Activated naive CD8-positive, alpha-beta T cell (primary cell): ENCODE measurements around the gene F10.

Experiments used
- H3K27ac Mint-ChIP-seq: one replicate; pipeline ENCODE4 v1.8.0; 2021; ENCODE audit warnings: mixed read lengths
- H3K27me3 Mint-ChIP-seq: one replicate; pipeline ENCODE4 v1.8.0; 2021; ENCODE audit warnings: mixed read lengths
- H3K36me3 Mint-ChIP-seq: one replicate; pipeline ENCODE4 v1.8.0; 2021; ENCODE audit warnings: mixed read lengths
- H3K4me1 Mint-ChIP-seq: one replicate; pipeline ENCODE4 v1.8.0; 2021; ENCODE audit warnings: low read depth, mixed read lengths
- H3K4me3 Mint-ChIP-seq: one replicate; pipeline ENCODE4 v1.8.0; 2021; ENCODE audit warnings: mild to moderate bottlenecking, mixed read lengths
- H3K9me3 Mint-ChIP-seq: one replicate; pipeline ENCODE4 v1.8.0; 2021; ENCODE audit warnings: low read depth, mixed read lengths

F10 gene

GRCh38 chr13:113184568-113185440 is 62.2 kb downstream of the F10 start:
- no peaks in the 10 kb centered on the region for H3K27me3 Mint-ChIP-seq
- peaks cover 26% of the 10 kb centered on the region for H3K36me3 Mint-ChIP-seq
- peak overlapping the region; percentile 83 for H3K4me3 Mint-ChIP-seq
- H3K27ac Mint-ChIP-seq, result peak overlapping the region; percentile 93
- peaks cover 71% of the 10 kb centered on the region for H3K4me1 Mint-ChIP-seq
- no peaks in the 10 kb centered on the region for H3K9me3 Mint-ChIP-seq

- Mint-ChIP-seq H3K4me3 (peak overlapping the region; percentile 83), H3K9me3 (no peaks in the 10 kb centered on the region), H3K36me3 (peaks cover 19% of the 10 kb centered on the region), H3K27me3 (no peaks in the 10 kb centered on the region), H3K27ac (peak overlapping the region; percentile 93), H3K4me1 (peaks cover 57% of the 10 kb centered on the region)
These were observed 63.7 kb downstream of the F10 start for GRCh38 chr13:113186061-113186900.

- Mint-ChIP-seq H3K4me3 (peak overlapping the region; percentile 30), H3K27ac (peak overlapping the region; percentile 82), H3K4me1 (peaks cover 50% of the 10 kb centered on the region), H3K36me3 (peaks cover 19% of the 10 kb centered on the region), H3K27me3 (no peaks in the 10 kb centered on the region), H3K9me3 (no peaks in the 10 kb centered on the region)
These were observed 64.7 kb downstream of the F10 start for GRCh38 chr13:113187263-113187669.

GRCh38 chr13:113187883-113188665 is 65.5 kb downstream of the F10 start:
- H3K27ac Mint-ChIP-seq, result peak overlapping the region; percentile 82
- H3K4me3 Mint-ChIP-seq, result no peak overlapping the region
- peaks cover 19% of the 10 kb centered on the region for H3K36me3 Mint-ChIP-seq
- H3K9me3 Mint-ChIP-seq, result no peaks in the 10 kb centered on the region
- H3K27me3 Mint-ChIP-seq, result no peaks in the 10 kb centered on the region
- peaks cover 46% of the 10 kb centered on the region for H3K4me1 Mint-ChIP-seq

DNA sequence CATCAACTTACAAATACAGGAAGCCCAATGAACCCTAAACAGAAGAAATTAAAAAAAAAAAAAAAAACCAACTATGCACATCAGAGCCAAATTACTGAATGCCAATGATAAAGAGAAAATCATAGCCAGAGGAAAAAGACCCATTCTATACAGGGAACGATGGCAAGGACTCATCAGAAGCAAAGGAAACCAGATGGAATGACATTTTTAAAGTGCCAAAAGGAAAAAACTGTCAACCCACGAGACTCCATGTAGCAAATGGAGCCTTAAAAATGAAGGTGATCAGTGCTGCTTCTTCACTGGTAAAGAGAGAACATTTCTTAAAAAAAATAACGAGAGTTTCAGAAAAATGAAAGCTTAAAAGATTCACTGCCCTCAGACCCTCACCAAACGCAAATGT is 67.6 kb downstream of the F10 start:
- Mint-ChIP-seq H3K4me3 (no peak overlapping the region), H3K27me3 (no peaks in the 10 kb centered on the region), H3K27ac (no peak overlapping the region), H3K36me3 (peaks cover 17% of the 10 kb centered on the region), H3K9me3 (no peaks in the 10 kb centered on the region), H3K4me1 (peaks cover 29% of the 10 kb centered on the region)

GRCh38 chr13:113192279-113192678 is 69.7 kb downstream of the F10 start:
- Mint-ChIP-seq H3K4me1 (peaks cover 13% of the 10 kb centered on the region), H3K27me3 (no peaks in the 10 kb centered on the region), H3K36me3 (peaks cover 15% of the 10 kb centered on the region), H3K4me3 (no peak overlapping the region), H3K27ac (no peak overlapping the region), H3K9me3 (no peaks in the 10 kb centered on the region)

DNA sequence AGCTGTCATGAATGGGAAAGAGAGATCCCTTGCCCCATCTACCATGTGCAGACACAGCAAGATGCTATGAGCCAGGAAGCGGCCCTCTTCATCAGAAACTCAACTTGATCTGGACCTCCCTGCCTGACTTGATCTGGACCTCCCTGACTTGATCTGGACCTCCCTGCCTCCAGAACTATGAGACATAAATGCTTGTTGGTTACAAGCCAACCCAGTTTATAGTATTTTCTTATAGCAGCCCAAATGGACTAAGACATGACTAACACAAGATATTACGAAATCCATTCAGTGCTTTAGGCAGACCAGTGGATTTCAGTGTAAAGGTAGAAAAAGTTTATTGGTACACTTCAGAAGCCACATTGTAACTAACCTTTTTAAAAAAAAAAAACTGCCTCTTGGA is 70.3 kb downstream of the F10 start:
- Mint-ChIP-seq H3K9me3 (no peaks in the 10 kb centered on the region), H3K4me1 (peaks cover 7% of the 10 kb centered on the region), H3K27me3 (no peaks in the 10 kb centered on the region), H3K36me3 (peaks cover 12% of the 10 kb centered on the region), H3K4me3 (no peak overlapping the region), H3K27ac (no peak overlapping the region)

DNA sequence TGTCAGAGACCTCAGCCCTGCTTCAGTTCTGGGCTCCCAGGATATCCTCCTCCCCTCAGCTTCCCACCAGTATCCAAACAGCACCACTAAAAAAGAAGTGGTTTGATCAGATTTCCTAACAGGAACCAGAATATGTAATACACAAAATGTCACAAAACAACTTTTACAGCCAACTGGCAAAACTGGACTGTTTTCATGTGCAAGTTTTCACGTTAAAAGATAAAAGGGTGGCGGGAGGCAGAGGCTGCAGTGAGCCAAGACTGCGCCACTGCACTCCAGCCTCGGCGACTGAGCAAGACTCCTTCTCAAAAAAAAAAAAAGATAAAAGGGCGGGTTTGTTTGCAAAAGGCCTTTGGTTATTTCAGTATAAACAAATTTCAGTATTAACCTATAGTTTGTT is 72.8 kb downstream of the F10 start:
- Mint-ChIP-seq H3K4me1 (peaks cover 1% of the 10 kb centered on the region), H3K4me3 (no peak overlapping the region), H3K36me3 (peaks cover 6% of the 10 kb centered on the region), H3K27me3 (no peaks in the 10 kb centered on the region), H3K27ac (no peak overlapping the region), H3K9me3 (no peaks in the 10 kb centered on the region)

- Mint-ChIP-seq H3K27ac (no peak overlapping the region), H3K4me1 (peaks cover 5% of the 10 kb centered on the region), H3K4me3 (no peak overlapping the region), H3K36me3 (peaks cover 8% of the 10 kb centered on the region), H3K9me3 (no peaks in the 10 kb centered on the region), H3K27me3 (no peaks in the 10 kb centered on the region)
These were observed 74.6 kb downstream of the F10 start for GRCh38 chr13:113196970-113197737.
